Activated CD8-positive, alpha-beta memory T cell treated with anti-CD3 and anti-CD28 coated beads, Interleukin-2, amount 50 U/mL, for 24 hours (primary cell): Measurements from ENCODE around the gene PHC2.
A peak's percentile ranks its signal among the peaks of the same experiment; 100 is the strongest.

Experiments used
- DNase-seq: peaks from one replicate; pipeline ENCODE4 v3.0.0-alpha.2; 2020; ENCODE audit errors: extremely low read depth

PHC2 gene

DNA sequence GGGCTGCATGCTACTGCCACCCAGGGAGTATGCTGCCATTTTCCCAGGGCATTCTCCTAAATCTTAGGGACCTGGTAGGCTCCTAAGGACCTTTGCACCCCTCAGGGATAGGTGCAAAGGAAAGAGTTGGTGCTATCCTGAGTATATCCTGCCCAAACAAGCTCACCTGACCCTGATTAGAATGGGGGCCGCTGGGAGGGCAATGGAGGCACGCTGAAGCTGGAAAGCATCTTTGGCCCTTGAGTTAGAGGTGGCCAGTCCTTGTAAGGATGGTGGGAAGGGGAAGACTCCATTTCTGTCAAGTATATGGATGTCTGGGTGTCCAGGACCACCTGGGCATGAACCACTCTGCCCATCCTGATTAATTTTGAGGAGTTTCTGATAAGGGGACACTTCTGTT lies 61.1 kb downstream of the PHC2 start:
- DNase-seq, result no peak

DNA sequence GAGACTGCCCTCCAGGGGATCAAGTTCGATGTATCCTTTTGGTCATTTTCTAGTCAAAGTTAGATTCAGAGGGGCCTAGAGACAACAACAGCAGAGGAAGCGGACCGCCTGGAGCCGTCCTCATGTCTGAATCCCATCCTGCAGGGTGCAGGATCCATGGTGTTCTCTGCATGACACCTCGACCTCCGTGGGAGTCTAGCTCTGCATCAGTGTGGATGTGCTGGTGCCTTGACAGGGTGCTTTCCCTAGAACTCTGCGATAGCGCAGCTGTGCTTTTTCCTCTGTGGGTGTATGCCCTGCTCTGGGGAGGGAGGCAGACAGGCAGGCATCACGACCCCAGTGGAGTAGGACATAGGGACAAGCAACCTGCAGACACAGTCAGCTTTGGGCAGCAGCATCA lies 61.8 kb downstream of the PHC2 start:
- DNase-seq, result no peak

DNA sequence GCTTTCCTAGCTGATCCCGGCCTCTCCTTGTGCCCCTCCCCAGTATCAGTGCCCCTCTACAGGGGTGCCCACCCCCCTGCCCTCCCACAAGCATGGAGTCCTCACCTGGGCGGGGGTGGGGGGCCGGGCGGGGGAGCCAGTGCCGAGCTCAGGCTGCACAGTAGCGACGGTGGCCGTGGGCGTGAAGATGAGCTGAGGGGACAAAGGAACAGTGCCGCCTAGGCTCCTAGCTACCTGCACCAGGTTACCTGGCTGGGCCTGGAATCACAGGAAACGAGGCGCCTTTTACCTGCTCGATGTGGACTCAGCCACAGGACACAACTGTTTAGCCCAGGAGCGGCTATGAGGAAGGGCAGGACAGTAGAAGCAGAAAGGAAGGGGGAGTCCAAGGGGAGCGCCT lies 62.5 kb downstream of the PHC2 start:
- DNase-seq, result no peak

DNA sequence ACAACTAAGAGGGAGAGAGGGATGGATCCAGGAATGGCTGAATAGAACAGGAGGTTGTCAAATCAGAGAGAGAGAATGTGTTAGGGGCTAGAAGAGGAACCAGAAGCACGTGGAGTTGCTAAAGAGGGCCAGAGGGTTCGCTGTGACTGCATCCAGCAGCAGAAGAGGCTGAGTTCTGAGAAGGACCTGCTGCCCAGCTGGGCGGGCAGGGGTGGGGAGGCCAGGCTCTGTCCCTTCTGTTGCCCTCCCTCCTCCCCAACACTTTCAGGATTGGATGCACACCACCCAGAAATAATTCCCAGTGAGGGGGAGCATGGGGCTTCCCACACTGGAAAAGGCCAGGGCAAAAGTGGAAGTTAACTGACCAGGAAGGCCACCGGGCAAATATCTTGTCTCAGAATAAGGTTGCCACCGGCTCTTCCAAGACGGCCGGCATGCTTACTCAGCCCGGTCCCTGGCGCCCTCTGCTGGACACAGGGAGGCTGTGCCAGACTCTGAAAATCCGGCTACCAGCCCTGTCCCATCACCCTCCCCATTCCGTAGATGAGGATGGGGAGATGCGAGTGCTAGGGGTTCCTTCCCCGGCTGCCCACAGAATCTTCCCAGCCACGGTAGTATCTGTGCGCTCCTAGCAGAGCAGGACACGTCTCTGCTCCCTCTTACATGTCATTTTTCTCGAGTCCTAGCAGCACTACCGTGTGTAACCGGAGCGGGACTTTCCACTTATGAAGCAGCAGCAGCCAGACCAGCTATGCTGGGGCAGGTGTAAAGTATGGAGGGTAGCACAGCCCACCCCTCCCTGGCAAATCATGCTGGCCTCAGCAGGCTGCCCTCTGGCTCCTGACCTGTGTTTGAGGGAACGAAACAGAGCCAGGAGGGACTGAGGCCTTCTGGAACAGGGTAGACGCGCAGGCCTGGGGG lies 63.1 kb downstream of the PHC2 start:
- peak; percentile 57 for DNase-seq

DNA sequence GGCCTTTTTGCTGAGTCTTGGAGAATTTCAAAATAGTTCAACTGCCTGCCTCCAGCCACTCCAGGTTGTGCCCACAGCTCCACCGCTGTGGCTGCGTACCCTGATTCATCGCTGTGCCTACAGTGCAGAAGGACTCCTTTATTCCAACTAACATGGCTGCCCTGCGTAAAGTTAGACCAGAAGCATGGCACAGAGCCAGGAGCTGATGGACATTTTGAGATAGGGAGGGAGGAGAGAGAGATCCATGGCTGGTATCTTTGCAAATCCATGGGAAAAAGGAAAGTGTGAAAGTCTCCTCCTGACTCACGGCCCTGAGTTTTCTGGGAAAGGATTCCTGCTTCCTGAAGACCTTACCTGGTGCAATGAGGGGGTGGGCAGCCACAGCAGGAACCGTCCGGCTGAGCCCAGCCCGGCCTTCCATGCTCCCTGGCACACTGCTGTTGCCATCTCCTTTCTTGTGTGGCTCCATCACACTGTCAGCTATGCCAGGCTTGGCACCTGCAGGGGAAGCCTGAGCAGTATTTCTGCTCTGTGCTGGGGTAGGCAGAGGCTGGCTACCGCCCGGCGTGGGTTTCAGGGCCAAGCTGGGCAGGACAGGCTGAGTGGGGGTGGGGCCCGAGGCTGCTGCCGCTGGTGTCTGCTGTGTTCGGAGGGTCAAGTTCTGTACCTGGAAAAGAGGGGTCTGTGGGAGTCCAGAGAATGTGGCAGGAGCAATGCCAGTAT lies 64.0 kb downstream of the PHC2 start:
- no peak for DNase-seq

DNA sequence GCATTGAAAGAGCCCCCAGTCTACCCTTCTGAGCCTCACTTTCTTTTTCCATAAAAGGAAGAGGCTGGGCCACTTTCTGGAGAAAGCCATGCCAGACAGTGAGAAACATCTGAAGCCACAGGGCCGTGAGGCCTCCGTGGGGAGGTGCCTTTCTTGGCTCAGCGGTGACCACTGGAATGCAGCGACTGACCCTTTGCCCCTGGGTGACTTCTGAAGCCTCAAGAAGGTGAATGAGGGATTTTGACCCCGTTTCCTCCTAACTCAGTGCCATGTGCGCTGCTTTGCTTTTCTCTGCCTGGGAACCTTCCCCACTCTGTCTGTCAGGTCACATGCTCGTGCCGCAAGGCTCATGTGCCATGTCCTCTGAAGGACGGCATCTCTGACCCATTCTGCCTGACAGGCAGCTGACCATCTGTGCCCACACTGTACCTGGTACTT lies 65.3 kb downstream of the PHC2 start:
- DNase-seq, result no peak

DNA sequence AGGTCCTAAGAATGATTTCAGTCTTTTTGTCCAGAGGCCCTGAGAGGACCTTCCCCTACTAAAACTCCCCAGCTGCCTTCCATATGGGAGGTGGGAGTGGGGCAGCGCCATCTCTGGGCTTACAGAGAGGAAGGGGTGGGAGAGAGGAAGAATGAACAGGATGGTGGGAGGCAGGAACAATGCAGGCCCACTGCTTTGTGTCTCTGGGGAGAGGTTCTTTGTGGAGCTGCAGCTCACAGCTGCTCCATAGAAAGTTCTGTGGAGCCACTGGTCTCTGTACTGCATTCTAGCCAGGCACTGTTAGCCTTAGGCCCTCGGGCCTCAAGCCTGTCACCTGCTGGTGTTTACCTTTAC lies 66.4 kb downstream of the PHC2 start:
- DNase-seq, result no peak

DNA sequence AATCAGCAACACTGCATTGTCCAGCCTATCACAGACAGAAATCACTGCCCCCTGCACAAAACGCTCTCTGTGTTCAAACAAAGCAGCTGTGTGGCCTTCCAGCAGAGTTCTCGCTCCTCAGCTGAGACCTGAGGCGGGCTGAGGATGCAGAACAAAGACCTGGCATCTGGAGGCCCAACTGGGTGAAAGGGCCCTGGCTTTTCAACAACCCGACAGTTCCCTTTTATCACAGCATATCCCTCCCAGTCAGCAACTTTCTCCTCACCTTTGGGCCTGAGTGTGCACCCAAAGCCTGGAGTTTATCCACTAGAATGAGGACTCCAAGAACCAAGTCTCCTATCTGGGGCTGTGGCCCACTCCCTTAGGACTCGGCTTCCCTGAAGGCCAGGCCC lies 67.4 kb downstream of the PHC2 start:
- DNase-seq, result no peak

DNA sequence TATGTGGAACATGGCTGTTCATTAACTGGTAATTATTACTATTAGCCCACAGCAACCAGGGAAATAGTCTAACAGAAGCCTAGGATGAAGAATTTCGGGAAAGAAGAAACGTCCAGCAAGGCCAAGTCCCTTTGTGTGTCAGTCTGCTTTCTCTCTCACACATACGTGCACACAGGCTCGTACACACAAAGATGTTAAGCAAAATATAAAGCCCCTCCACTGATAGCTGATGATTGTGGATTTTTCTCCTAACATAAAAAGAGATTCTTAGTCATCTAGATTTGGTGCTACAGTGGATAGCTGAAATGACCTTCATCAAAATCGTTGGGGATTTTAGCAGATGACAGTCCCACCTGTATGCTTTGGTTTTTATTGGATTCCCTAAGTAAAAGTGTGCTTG lies 67.9 kb downstream of the PHC2 start:
- no peak for DNase-seq

DNA sequence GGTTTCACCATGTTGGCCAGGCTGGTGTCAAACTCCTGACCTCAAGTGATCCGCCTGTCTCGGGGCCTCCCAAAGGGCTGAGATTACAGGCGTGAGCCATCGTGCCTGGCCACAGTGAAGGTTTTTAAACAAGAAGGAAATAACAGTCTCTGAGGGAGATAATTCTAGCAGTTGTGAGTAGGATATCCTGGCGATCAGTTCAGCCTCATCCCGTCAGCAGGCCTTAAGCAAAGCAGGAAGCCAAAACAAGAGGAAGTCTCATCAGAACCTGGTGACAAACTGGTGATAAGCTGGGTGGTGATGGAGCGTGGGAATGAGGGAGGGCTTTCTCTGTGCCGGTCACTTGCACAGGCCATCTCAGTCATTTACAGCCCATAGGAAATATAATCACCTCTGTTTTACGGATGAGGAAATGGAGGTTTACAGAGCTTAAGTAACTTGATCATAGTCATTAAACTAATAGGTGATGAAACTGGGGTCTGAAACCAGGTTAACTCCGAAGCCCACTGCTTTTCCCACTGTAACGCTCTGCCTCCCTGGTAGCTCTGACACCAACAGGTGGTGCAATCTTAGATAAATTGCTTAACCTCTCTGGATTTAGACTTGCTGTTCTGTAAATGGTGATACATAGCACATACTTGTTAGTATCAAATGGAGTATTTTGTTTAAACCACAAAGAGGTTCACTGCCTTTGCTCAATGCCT lies 69.2 kb downstream of the PHC2 start:
- DNase-seq, result no peak

DNA sequence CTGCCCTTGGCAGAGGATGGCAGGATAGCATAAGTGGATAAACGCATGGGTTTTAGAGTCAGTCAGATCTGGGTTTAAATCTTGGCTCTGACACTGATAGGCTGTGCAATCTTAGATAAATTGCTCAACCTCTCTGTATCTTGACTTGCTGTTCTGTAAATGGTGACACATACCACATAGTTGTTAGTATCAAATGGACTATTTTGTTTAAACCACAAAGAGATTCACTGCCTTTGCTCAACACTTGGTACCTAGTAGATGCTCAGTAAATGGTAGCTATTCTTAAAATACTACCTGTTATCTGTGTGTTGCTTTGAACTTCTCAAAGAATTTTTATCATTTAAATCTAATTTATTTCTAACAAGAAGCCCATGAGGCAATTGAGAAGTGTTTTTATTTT lies 70.5 kb downstream of the PHC2 start:
- DNase-seq, result no peak

DNA sequence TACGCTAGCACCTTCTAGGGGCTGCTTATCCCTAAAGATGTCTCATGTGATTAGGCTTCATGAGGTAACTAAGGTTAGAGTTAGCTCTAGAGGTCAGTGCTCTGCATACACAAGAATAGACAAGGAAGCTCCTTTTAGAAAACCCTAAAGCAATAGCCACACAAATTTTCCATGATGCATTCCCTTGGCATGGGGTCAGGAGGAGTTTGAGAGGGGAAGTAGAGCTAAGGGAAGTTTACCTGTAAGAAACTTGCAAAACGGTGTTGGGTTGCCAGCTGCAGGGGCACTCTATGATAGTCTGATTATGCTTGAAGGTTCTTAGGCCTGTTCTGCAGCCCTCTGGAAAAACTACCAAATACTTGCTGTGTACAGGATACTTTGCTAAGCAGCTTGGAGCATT lies 71.0 kb downstream of the PHC2 start:
- DNase-seq, result no peak

DNA sequence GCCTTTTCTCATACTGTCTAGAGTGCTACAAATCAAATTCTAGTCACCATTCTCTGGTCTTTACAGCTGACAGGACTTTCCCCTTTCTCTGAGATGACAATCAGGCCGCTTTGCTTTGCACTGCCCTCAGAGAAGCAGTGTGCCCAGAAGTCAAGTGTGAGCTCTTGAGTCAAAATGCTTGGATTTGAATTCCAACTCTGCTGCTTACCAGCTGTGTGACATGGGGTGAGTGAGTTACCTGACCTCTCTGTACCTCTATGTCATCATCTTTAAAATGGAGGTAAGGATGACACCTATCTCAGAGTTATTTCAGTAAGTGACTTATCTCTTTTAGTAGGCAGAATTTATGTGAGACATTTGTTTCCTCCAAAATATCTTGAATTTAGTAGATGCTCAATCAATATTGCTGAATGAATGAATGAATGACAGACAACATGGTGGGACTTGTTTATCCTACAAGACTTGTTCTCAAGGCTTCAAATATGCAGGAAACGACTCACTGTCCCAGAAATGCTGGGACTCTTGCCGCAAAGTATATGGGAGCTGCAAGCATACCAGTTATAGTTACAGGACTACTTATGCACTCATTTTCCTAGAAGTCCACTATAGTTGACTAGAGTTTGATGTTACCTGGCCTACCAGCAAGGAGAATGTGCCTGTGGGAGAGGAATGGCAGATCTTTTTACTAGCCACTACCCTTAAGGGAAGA lies 71.9 kb downstream of the PHC2 start:
- no peak for DNase-seq

DNA sequence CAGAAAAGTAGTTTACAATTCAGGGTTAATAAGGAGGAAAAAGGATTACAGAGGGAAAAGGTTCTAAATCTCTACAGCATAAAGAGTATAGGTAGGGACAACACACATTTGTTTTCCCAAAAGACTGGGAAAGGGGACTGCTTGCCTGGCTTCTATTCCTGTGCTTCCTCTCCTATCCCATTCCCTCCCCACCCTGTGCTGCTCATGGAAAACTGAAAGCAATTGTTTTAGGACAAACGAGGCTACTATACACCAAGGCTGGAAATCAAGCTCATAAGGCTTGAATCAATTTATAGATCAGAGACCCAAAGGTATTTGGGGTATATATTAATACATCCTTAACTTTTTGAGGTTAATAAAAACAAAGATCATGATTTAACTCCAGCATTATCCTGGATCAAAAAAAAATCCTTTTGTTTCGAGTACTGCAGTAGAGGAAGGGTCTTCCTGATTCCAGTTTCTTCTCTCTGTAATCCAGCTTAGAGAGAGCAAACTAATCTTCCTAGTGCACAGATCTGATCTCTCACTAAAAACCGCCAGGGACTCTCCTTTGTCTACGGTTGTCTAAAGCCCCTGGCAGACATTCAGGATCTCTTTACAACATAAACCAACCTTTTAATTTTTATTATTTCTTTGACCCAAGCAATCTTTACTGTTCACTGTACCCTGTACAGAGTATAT lies 72.6 kb downstream of the PHC2 start:
- DNase-seq, result no peak

DNA sequence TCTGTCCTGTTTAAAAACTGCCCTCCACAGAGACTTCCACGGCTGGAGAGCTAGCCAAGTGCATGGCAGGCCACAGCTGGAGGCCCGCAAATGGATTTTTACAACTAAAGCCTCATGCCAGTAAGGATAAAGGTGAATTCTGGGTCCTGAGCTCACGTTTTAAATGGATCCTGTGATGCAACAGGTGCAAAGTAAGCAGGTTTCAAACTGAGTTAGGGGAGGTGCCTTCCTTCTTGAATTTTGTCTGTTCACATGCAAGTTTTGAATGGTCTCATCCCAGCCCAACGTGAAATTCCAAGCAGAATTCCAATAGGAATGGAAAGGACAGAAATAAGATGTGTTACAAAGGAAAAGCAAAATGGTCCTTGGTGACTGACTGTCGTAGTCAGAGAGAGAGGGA lies 73.8 kb downstream of the PHC2 start:
- no peak for DNase-seq

DNA sequence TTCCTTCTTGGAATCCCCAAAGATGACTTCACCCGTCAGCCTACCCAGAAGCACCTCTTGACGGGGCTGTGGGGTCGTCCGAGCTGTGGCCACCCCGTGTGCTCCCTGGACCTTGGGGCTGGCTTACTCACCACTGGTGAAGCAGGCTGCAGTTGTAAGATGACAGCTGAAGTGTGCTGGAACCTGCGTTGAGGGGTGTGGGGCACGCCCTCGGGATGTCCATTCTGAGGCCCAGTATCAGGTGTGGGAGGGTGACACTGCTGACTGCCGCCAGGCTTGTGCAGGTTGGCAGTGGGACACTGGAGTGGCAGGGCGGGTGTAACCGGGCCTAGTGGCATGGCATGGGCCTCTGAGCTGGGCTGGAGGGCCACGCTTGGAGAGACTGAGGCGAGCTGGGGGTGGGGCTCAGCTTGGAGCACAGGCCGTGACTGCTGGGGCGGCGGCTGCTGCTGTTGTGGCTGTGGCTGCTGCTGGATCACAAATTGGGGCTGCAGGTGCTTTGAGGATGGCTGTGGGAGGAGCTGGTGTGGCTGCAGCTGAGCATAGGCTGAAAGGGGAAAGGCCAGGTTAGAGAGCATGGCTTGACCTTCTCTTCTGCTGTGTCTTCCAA lies 76.1 kb downstream of the PHC2 start:
- no peak for DNase-seq

DNA sequence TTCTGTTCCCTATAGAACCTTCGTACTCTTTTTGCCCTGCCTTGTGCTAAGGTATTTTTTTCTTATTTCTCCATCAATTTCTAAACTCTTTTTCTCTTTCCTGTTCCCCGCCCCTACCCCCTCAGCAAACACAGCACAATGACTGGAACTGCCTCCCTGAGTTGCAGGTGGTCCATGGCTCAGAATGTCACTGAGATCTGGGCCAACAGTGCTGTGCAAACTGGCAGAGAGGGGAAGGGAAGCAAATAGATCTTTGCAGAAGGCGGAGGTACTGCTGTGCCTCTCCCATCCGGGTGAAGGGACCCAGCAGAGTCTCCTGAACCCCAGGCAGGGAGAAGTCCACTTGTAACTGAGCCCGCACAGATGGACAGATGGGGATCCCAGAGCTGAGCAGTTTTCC lies 77.4 kb downstream of the PHC2 start:
- no peak for DNase-seq

DNA sequence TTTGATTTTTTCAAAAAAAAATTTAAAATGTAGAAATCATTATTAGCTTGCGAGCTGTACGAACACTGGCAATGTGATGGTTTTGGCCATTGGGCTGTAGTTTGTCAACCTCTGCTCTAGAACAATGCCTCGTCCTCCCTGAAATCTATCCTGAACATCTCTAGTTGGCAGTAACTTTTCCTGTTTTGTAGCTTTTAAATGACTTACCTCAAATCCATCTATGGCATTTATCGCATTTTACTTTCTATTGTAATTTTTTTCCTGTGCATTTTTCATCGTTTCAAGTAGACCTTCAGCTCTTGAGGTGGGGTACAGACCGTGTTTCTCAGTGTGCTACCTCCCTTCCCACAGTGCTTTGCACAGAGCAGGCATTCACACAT lies 79.6 kb downstream of the PHC2 start:
- DNase-seq, result no peak

DNA sequence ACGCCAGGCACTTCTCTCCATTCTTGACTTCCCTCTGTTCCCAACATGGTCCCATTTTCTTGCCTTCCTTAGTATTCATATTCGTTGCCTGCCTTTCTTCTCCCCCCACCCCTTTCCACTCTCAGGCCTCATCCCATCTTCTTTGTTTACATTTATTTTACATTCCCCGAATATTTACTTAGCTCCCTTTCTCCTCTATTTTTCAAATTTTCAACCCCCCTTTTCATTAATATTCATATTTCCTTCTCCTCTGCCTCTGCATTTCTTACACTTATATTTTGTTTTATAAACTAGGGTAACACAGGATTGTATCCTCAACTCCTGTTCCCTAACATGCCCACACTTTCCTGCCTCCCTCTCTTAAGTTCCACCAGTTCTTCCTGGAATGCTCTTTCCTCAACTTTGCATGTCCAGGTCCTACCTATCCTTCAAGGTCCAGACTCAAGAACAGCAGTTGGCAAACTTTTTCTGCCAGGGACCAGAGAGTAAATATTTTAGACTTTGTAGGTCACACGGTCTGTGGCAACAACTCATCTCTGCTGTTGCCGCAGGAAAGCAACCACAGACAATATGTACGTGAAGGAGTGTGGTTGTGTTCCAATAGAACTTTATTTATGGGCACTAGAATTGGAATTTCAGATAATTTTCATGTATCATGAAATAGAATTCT lies 80.1 kb downstream of the PHC2 start:
- no peak for DNase-seq

DNA sequence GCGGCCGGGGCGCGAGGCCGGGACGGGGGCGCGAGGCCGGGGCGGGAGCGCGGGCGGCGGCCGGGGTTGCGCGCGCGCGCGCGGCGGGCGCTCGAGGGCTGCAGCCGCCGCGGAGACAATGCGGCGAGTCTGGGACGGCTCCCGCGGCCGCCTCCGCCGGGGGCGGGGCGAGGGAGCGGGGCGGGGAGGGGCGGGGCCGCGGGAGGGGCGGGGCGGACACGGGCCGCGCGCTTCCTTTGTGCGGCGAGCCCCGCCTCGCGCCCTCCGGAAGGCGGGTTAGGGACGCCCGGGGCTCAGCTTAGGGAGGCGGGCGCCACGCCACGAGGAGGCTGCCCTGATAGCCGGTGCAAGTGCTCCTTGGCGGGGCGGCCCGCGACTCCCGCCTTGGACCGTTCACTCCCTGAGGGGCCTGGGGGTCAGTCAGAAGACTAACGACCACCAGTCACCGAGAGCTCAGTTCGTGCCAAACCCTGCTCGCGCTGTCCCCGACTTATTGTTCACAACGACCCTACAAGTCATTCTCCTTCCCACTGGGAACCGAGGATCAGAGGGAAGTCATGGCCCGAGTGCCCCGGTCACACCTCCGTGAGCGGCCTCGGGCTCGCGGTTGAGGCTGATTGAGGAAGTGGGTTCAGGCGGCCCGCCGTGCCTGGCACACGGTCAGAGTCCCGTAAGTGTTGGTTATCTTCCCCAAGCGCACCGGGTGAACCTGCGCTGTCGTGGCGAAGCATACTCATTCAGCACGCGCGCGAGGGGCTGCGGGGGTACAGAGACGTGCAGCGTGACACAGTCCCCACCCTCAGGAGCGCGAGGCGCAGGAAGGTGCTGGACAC lies 80.9 kb downstream of the PHC2 start:
- no peak for DNase-seq
